HPDE6-E6E7 (cell line): ENCODE measurements around the gene HSD17B12.
"Not testable (repeated sequence)": the region's sequence is repeated elsewhere in the genome, so short reads cannot be mapped to it uniquely, and the experiment has no call there.

Experiments used
- DNase-seq: peaks from one replicate; pipeline ENCODE4 v3.0.0; 2011; ENCODE audit warnings: missing footprints; ENCODE audit errors: extremely low spot score

Gene HSD17B12

DNA sequence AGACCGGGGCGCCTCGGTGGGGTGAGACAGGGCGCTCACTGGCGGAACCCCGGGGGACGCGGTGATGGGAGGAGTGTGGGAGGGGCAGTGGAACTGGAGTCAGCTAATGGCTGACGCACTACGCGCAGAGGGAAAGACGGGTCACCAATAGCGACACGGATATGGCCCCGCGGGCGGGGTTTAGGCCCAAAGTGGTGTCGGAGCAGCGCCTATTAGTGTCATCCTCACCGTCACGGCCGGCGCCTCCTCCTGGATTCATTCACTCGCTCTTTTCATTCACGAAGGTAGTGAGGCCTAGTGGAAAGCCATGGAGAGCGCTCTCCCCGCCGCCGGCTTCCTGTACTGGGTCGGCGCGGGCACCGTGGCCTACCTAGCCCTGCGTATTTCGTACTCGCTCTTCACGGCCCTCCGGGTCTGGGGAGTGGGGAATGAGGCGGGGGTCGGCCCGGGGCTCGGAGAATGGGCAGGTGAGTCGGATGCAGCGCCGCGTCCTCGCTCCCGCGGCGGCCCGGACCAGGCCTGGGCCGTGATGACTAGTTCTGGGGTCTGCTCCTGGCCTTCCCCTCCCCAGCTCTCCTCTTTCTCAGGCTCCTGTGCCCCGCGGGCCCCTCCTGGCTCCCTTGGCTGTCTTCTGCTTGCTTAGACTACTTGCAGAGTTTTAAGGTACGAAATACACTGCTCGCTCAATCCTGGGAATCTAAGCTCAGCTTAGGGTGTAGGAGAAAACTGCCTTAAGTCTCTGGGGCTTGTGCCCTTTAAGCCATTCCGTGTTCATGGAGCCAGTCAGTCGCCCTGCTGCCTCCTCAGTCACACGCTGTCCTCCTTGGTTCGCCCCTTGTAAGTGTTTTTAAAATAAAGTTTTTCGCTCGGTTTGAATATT lies at the start of gene HSD17B12:
Gene HSD17B12 (plus strand): TSS at position 218 of the 880 bp plus-strand sequence. CDS start 90 bp downstream, at position 308.
- DNase-seq, result peak; percentile 96

DNA sequence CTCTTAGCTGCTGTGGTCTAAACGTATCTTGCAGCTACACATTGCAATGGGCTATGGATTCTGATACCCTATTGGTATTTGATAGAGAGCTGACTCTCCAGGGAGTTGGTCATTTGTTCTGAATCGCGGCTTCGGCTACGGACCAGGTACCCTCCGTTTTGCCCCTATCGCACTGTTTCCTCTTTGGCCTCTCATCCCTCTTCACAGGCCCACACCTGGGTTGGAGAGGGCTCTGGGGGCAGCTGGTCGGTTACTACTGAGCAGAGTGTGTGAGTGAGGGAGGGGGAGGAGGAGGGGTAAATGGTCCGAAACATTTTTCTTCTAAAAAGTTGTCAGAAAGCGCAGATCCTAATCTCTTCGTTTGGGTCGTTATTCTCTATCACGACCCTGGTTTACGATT lies 48.8 kb upstream of the HSD17B12 start:
- DNase-seq, result no peak

DNA sequence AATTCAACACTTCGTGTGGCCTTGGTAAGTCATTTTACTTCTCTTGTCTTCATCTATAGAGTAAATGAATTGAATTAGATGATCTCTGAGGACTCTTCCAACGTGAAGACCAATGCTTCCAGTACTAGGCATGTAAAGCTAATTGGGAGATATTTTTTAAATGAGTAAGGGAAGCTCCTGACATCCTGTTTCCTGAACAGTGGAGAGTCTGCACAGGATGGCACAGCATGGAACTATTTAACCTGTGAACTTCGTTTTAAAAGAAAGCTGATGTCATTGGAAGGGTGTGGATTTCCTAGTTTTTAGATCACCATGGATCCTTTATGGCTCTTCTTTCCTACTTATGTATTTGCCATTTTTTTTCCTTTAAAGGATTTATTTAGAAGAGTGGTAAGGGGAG lies 48.4 kb upstream of the HSD17B12 start:
- DNase-seq, result no peak

DNA sequence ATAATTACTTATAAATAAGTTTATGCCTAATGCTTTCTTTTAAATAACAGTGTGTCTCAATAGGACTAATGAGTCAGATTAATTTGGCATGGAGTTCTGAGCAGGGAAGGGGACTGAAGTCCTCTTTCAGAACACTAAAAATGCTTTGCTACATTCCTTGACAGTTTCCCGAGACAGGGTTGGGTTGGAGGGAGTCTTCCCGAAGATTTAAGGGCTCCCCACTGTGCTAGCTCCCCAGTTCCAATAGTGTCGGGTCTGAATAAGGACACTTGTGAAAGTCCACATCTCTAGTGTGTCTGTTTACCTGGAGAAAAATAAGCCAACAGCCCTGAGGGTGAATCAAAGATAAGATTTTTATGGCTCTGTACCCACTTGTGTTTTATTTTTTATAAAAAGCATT lies 41.8 kb upstream of the HSD17B12 start:
- no peak for DNase-seq

DNA sequence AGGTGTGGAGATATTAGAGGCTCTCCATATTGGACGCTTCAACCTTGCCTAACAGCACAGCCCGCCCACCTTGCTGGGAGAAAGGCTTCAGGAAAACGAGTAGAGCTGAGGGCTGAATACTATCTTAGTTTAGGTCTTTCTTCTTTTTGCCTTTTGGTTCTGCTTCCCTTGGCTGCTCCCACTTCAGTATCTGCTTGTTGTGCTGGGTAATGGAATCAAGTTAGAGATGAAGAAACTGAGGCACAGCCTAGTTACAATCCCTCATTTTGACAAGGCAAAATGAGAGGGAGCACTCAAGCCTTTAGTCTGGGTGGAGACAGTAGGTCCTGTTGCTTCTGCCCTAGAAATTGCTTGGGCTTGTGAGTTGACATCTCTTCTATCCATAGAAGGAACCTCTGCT lies 41.3 kb upstream of the HSD17B12 start:
- DNase-seq, result no peak

DNA sequence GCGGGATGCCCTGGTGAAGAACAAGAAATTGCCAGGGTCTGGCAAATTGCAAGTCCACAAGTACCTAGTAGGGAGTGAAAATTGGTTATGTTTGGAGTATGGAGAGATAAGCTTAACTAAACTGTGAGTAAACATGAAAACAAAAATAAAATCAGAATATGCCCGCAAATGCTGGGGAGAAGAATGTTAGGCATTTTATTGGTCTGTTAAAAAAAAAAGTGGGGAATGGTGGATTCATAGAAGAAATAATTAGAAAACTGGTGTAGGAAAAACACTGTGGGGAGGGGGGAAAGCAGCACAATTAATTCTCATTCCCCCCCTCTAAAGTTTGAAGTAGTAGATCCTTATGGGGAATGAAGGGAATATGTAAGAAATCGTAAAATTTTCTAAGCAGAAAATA lies 40.6 kb upstream of the HSD17B12 start:
- DNase-seq, result no peak

DNA sequence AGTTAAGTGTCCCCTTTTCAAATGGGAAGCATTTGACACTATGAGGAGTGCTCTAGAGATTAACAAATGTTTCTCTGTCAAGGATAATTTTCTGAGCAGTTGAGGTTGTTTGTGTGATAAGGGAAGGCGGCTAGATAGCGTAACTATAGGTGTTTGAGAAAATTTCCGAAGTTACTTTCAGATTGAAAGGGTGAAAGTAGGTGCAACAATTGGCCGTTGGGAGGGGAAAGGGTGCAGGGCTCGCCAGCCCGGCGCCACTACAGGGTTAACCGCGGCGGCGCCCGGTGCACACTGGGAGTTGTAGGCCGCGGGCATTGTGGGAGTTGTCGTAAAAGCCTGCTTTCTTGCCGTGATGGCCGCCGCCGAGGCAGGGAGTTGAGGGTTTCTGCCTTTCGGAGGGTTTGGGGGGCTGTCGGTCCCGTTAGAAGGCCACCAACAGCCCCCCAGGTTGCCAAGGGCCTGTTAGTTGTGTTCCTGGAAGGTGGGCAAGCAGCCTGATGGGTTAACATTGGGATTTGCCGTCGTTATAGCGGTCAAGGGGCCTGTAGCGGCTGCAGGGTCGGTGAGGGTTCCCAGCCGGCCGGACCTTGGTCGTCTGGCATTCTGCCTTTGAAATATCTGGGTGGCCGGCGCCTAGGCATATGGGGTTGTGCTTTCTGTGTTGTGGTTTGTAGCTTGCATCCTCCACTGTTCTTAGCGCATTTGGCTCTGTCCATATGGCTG lies 36.5 kb upstream of the HSD17B12 start:
- peak; percentile 88 for DNase-seq

DNA sequence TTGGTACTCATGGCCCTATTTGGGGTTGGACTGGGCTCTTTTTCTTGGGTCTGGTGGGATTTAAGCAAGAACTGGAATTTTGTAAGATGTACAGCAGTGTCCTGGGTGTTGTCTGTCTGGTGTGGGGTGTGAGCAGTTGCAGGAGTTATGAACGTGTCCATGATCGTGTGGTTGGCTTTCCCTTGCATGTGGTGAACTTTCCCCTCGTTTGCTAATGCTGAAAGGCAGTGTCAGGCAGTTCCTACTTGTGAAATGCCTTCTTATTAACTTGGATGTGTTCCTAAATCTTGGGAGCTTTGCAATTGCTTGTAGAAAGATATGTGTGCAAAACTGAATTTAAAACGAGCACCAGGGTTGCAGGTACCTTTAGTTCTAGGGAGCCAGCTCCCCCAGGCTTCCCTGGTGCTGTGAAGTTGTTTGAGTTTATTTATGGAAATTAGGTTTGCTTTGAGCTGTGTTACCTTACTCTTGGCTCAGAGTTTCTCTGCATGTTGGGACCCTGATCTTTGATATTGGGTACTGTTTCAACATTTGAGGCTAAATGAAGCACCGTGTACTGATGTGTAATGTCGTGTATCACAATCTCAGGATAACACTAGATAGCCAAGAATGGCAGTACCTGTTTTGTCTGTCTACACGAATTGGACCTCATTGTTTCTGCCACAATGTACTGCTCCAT lies 35.8 kb upstream of the HSD17B12 start:
- peak; percentile 2 for DNase-seq

DNA sequence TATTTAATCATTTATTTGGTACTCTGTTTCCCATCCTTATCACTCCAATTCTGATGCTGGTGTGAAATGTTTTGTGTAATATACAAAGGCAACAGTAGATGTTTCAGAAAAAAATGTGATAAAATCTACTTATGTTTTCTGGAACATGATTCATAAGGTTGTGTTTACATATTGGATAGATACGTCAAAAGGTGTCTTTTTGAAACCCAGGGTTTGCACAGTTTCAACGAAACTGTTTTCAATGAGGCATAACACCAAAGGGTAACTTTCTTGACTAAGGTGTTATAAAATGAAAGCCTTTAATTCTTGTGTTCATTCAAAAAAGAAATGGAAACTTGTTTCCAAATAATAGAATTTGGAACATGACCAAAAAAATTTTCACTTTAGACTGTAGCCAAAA lies 33.8 kb upstream of the HSD17B12 start:
- DNase-seq, result no peak

DNA sequence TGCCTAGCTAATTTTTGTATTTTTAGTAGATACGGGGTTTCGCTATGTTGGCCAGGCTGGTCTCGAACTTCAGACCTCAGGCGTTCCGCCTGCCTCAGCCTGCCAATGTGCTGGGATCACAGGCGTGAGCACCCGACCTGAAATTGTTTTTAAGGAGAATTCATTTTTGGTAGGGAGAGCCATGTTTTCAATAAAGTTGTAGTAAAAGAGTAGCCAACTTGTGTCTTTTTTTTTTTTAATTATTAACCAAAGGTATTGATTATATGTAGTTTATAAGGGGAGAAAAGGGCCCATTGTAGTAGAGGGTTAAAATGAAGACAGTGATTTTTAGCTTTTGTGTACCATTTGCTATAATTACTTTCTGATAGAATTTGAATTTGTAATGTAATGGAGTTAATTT lies 31.6 kb upstream of the HSD17B12 start:
- no peak for DNase-seq

DNA sequence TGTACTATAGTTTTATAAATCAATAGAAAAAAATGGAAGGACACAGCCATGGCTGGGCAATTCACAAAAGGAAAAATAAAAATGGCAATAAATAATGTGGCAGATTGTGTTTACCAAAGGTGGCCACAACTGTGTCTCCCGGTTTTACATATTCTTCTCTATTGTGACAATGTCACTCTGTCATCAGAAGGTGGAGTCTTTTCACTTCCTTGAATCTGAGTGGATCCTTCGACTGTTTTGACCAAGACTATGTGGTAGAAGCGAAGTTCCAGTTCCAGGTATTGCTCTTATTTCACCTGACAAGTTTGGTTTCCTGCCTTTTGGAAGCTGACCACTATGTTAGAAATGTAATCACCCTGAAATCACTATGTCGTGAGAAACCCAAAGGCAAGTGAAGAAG lies 31.0 kb upstream of the HSD17B12 start:
- no peak for DNase-seq

DNA sequence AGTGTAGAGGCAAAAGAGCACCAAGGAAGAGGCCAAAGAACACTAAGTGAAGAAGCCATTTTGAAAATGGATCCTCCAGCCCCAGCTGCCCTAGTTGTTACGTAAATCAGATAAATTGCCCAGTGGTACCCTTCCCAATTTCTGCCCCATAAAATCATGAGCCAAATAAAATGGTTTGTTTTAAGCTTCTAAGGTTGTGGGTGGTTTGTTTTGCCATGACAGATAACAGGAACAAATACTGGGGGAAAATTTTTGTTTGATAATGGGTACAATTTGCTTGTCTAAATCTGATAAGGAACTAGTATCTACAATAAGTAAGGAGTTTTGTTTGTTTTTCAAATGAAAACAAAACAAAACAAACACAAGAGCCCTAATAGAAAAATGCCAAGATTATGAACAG lies 30.6 kb upstream of the HSD17B12 start:
- no peak for DNase-seq

DNA sequence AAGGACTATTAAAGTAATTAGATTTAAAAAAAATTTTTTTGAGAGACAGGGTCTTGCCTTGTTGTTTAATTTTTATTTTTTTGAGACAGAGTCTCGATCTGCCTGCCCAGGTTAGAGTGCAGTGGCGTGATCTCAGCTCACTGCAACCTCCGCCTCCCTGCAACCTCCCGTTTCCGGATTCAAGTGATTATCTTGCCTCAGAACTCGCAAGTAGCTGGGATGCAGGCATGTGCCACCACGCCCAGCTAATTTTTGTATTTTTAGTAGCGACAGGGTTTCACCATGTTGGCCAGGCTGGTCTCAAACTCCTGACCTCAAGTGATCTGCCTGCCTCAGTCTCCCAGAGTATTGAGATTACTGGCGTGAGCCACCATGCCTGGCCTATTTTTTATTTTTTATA lies 17.5 kb upstream of the HSD17B12 start:
- not testable (repeated sequence) for DNase-seq

DNA sequence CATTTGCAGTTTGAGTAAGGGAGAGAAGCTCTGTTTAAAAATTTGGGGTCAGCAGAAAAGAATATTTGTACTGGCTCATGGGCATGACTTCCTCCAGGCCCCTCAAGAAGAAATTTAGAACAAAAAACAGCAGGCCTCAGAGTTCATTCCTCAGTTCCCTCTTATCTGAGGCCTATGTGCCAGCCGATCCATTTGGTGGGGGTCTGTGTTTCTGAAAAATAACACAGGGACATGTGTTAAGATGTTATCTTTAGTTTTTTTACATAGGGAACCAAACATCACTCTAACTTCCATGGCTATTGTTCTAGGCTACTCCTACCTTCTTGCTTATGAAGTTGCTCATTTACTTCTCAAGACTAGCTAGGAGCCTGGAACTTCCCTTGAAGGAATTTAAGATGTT lies 16.2 kb upstream of the HSD17B12 start:
- DNase-seq, result no peak

DNA sequence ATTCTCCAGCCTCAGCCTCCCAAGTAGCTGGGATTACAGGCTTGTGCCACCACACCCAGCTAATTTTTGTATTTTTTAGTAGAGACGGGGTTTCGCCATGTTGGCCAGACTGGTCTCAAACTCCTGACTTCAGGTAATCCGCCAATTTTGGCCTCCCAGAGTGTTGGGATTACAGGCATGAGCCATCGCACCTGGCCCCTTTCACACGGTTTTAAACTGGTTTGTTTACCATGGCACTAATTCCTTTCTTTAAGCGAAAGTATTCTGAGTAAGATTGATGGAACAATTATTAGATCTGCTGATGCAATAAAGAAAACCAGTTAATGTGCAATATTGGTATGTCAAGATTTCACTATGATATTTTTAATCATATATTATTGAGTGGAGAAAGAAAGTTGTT lies 9.3 kb upstream of the HSD17B12 start:
- DNase-seq, result not testable (repeated sequence)

DNA sequence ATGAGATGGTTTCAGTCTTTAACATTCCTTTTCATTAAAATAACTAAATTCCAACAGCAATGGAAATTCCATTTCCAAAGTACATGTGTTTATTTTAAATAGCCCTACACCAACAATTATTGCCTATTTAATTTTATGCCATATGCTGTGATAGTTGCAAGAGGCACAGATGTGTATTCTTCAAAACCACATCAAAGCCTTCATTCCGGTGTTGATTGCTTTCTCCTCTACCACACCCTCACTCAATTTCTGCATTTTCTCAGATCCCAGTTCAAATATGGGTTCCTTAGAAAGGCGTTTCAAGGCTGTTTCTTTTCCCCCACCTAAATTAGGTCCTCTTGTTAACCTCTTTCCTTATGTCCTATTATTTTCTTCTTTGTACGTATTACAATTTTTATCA lies 6.0 kb upstream of the HSD17B12 start:
- no peak for DNase-seq

DNA sequence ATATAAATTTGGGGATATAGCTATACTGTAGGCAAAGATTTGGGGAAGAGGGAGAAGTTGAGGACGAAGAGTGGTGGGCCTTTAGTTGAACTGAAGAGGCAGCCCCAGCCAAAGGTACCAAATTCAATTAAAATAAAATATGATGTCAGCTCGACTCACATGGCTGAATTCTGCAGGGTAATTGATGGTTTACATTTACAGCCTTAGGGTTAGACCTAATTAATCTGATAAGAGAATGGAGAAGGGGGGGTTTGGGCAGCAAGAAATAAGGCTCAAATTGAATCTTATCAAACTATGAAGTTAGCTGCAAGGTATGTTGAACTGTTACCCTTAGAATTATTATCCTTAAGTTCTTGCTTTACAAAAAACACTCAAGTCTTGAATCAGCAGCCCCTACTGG lies 3.6 kb upstream of the HSD17B12 start:
- no peak for DNase-seq

DNA sequence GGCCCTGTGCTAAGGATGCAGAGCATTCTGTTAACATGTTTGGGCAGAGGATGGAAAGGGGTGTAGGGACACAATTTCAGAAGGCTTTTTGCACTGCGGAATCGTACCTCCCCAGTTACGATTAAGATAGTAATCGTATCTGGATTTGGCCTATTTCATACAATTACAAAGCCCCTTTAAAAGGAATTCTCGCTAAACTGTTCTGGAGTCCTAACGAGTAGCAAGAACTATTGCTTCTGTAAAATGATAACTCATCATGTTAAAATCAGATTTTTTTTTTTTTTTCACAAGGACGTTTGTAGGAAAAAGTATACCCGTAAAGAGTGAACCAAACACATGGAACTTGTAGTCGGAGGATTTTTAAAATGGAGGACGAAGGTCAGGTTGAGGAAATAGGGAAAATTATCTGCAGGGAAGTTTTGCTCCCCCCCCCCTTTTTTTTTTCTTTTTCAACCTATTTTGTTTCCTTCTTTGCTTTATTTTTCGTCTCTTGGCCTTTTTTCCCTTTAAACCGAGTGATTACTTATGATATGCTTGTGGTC lies 934 bp downstream of the HSD17B12 start:
- DNase-seq, result no peak

DNA sequence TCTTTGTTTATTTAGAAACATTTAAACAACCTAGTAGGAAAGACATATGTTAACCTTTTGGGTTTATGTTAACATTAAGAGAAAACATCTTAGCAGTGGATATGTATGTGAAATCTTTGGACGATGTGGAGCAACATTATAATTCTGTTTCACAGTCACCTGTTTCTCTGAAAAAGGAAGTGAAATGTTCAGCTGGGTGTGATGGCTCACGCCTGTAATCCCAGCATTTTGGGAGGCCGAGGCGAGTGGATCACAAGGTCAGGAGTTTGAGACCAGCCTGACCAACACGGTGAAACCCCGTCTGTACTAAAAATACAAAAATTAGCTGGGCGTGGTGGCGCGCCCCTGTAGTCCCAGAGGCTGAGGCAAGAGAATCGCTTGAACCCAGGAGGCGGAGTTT lies 1.5 kb downstream of the HSD17B12 start:
- DNase-seq, result not testable (repeated sequence)

DNA sequence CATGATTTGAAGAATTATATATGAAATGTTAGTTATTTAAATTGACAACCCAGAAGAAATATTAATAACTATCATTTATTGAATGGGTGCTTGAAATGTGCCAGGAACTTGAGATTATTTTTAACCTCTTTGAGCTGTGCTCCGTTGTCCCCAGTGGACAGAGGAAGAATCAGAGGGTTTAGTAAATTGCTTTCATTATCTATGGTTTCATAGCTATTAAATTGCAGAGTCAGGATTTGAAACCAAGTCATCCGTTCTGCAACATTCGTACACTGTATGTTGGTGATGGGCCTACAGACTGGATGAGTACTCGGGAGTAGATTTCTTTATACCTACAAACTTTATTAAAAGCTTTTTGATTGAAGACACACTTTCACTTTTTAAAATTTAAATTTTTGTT lies 4.9 kb downstream of the HSD17B12 start:
- no peak for DNase-seq

DNA sequence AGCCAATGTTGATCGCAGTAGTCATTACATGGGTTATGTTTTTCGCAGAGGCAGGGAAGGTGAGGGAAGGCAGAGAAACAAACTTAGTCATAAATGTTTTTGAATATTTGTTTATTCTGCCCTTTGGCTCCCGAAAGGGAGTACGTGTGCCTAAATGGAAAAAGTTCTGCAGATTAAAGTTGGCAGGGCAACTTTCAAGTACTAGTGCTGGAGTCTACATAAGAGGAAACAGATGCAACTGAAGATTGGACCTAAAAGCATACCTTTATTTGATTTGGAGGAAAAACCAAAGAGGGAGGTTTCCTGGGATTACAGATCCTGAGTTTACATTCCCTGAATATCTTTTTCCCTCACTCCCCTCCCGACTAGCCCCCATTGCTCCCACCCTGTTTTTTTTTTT lies 5.7 kb downstream of the HSD17B12 start:
- no peak for DNase-seq

DNA sequence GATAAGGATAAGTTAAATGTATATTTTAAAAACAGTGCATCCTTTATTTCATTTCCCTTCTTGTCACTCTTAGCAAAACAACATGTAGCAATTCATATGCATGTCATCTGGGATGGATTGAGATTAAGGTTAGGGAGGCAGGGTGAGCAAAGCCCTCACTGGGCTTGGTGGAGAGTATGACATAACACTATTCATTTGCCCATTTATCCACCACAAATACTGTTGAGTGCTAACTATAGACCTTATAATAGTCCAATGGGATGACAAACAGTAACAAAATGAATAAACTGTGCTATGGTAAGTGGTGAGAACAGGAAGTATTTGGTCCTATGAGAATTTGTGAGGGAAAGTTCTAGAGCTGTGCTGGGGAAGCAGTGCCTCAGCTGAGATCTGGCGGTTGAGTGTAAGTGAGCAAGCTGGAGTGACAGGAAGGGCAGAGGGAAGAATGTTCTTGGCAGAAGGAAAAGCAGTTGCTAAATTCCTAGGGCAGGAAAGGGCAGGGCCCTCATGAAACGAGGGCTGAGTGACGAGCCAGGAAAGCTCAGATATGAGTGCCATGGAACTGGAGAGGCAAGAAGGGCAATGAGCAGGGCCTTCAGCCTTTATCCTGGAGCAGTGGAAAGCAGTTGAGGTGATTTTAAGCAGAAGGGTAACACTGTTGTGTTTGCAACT lies 6.7 kb downstream of the HSD17B12 start:
- peak; percentile 16 for DNase-seq
